PC-3 (cell line): Measurements from ENCODE around the gene DMAC2. TPM values are rescaled to one million over a fixed set of nuclear protein-coding genes. Genes with fewer than 3 reads are reported as not detected.
A peak's percentile ranks its signal among the peaks of the same experiment; 100 is the strongest.
"Not testable (repeated sequence)": the region's sequence is repeated elsewhere in the genome, so short reads cannot be mapped to it uniquely, and the experiment has no call there.

ENCODE experiments used
- ATAC-seq: fragments of 200-7000 bp; cut with Tn5 transposase; 2 replicates; pipeline ENCODE4 v1.9.1; 2020; ENCODE audit warnings: mild to moderate bottlenecking, moderate library complexity
- Bru-seq: library from RNA; stranded (reverse); fragments of 400-500 nt; gene quantifications from one replicate; lab custom pipeline; 2021; lab: Mats Ljungman, UMichigan
- BruChase-seq, 2 experiments: library from RNA; stranded (reverse); fragments of 400-500 nt; gene quantifications; one replicate each; lab custom pipeline; 2021; lab: Mats Ljungman, UMichigan
- BruUV-seq: library from RNA; stranded (reverse); fragments of 400-500 nt; replicated peaks from 2 replicates; lab custom pipeline; 2021; lab: Mats Ljungman, UMichigan
- CTCF ChIA-PET: fragments of 300-600 bp; sonication (Branson Sonifier 250); formaldehyde crosslinking; loops from one replicate; lab custom pipeline; 2022; ENCODE audit warnings: antibody characterized with exemption; lab: Charles Lee
- POLR2A ChIA-PET: fragments of 300-600 bp; sonication (Branson Sonifier 250); formaldehyde crosslinking; loops from one replicate; lab custom pipeline; 2022; ENCODE audit warnings: antibody characterized with exemption; ENCODE audit not compliant: unreplicated experiment; lab: Charles Lee
- DNase-seq: peaks from one replicate; pipeline ENCODE4 v3.0.0-alpha.2; 2015
- H2AFZ ChIP-seq: fragments of 300-600 bp; sonication (generic); 2 replicates; pipeline ENCODE4 v1.6.0; 2016; ENCODE audit warnings: antibody characterized with exemption, low read length
- H3F3A ChIP-seq: fragments of 300-600 bp; sonication (generic); one replicate; pipeline ENCODE4 v1.6.0; 2017; ENCODE audit warnings: antibody characterized with exemption, low read length, control low read depth, mild to moderate bottlenecking; ENCODE audit not compliant: unreplicated experiment
- H3K27ac ChIP-seq: fragments of 300-600 bp; sonication (generic); 2 replicates; pipeline ENCODE4 v1.5.1; 2016; ENCODE audit warnings: mild to moderate bottlenecking, low read length
- H3K27me3 ChIP-seq: fragments of 300-600 bp; sonication (generic); 2 replicates; pipeline ENCODE4 v1.6.1; 2016; ENCODE audit warnings: low read length, mixed read lengths
- H3K36me3 ChIP-seq: fragments of 300-600 bp; sonication (generic); 2 replicates; pipeline ENCODE4 v1.6.1; 2016; ENCODE audit warnings: low read depth, mixed run types, low read length, mixed read lengths
- H3K4me1 ChIP-seq: fragments of 300-600 bp; sonication (generic); 2 replicates; pipeline ENCODE4 v1.5.1; 2016; ENCODE audit warnings: low read length; ENCODE audit not compliant: insufficient read depth
- H3K4me2 ChIP-seq: fragments of 300-600 bp; sonication (generic); 2 replicates; pipeline ENCODE4 v1.6.0; 2016; ENCODE audit warnings: low read length
- H3K4me3 ChIP-seq: fragments of 300-600 bp; sonication (generic); 2 replicates; pipeline ENCODE4 v1.5.1; 2016; ENCODE audit warnings: mild to moderate bottlenecking, low read length, mixed read lengths
- H3K79me2 ChIP-seq: fragments of 300-600 bp; sonication (generic); 2 replicates; pipeline ENCODE4 v1.6.1; 2017; ENCODE audit warnings: low read length, mixed read lengths
- H3K9ac ChIP-seq: fragments of 300-600 bp; sonication (generic); 2 replicates; pipeline ENCODE4 v1.6.0; 2016; ENCODE audit warnings: mild to moderate bottlenecking, low read length
- H3K9me2 ChIP-seq: fragments of 300-600 bp; sonication (generic); replicated peaks from 2 replicates; pipeline ENCODE4 v1.6.1; 2016; ENCODE audit warnings: mixed run types, low read length, mixed read lengths
- H3K9me3 ChIP-seq: fragments of 300-600 bp; sonication (generic); 2 replicates; pipeline ENCODE4 v1.6.1; 2016; ENCODE audit warnings: low read length, mixed read lengths
- H4K20me1 ChIP-seq: fragments of 300-600 bp; sonication (generic); 2 replicates; pipeline ENCODE4 v1.6.1; 2016; ENCODE audit warnings: low read length, mixed read lengths
- CTCF ChIP-seq: fragments of 300-600 bp; sonication (generic); conservative IDR thresholded peaks from 2 replicates; pipeline ENCODE4 v1.5.1; 2017; ENCODE audit warnings: antibody characterized with exemption, low read depth, mild to moderate bottlenecking, low read length
- EZH2 ChIP-seq: fragments of 300-600 bp; sonication (generic); IDR thresholded peaks from one replicate; pipeline ENCODE4 v1.6.1; 2017; ENCODE audit warnings: antibody characterized with exemption, mild to moderate bottlenecking, low read length; ENCODE audit not compliant: unreplicated experiment
- EZH2phosphoT487 ChIP-seq: fragments of 300-600 bp; sonication (generic); IDR thresholded peaks from 2 replicates; pipeline ENCODE4 v1.6.1; 2018; ENCODE audit warnings: mild to moderate bottlenecking, antibody characterized with exemption, low read length, borderline replicate concordance
- intact Hi-C: fragments of 100-400 bp; cut with micrococcal nuclease; formaldehyde crosslinking; loops from 2 replicates; pipeline ENCODE4 v1.9.0; 2023
- long read RNA-seq: library from polyadenylated mRNA; unstranded; transcript quantifications from one replicate; pipeline ENCODE4 v2.0.0, GENCODE V29; 2021; ENCODE audit not compliant: unreplicated experiment
- total RNA-seq: library from RNA; depleted of rRNA; stranded (reverse); fragments of >200 nt; gene quantifications from 2 replicates; pipeline ENCODE4 v1.2.3, GENCODE V29; 2014; rRNA removed

Gene DMAC2
- 36.8 and 44.6 TPM in 2 replicates for total RNA-seq
- Bru-seq, nascent RNA: percentile 71 among the genes with signal in this experiment
- BruChase-seq, experiment 1, labeled RNA remaining after a 6-hour chase: percentile 86 among the genes with signal in this experiment
- percentile 69 among the genes with signal in this experiment for BruChase-seq, experiment 2, labeled RNA remaining after a 2-hour chase
- long read RNA-seq, transcript DMAC2-201 (6 exons, 1,692 nt): major isoform, 22 of 43 reads
- long read RNA-seq, transcript DMAC2-210 (5 exons, 1,622 nt): minor isoform, 5 of 43 reads
- long read RNA-seq, partial matches to known transcripts: 6 of 43 reads
- long read RNA-seq, other reads (novel, unspliced or antisense): 10 of 43 reads

- Histone ChIP-seq H3K79me2 (peaks cover 9% of the 10 kb centered on the region; the same call in 1 of the 2 replicates), H3K4me2 (peak within 1 kb of the TSS; percentile 97), H2AFZ (peak within 1 kb of the TSS; percentile 95), H3K9me3 (no peaks in the 10 kb centered on the region), H3K4me3 (peak within 1 kb of the TSS; percentile 99), H4K20me1 (no peaks in the 10 kb centered on the region), H3K27ac (peak within 1 kb of the TSS; percentile 72), H3K9ac (peak within 1 kb of the TSS; percentile 89), H3K27me3 (no peaks in the 10 kb centered on the region), H3K4me1 (peaks cover 6% of the 10 kb centered on the region; the same call in 1 of the 2 replicates), H3K9me2 (no peaks in the 10 kb centered on the region), H3K36me3 (no peaks in the 10 kb centered on the region), H3F3A (no peaks in the 10 kb centered on the region)
- ChIA-PET CTCF (interaction anchor here (0.9 to 1.0 kb wide), 2 partner anchors 9 to 124 kb away, joined by 3 to 15 read pairs; no protein-coding TSS in a partner anchor), POLR2A (interaction anchor here (0.6 kb wide), 2 partner anchors 119 to 194 kb away, joined by 3 read pairs; no protein-coding TSS in a partner anchor)
- ATAC-seq (peak; percentile 99), DNase-seq (peak; percentile 97)
- BruUV-seq: TSS peak; percentile 85
- TF ChIP-seq EZH2: no peak
- peak; percentile 65 for TF ChIP-seq CTCF
- intact Hi-C loops: no loop called here
Observed at GRCh38 chr19:41439441-41440222, at the start of gene DMAC2. DMAC2 (minus strand) TSS chr19:41439912; CDS start chr19:41439899, 13 bp downstream.

GRCh38 chr19:41486953-41487352 lies 47.2 kb upstream of the DMAC2 start:
- H3K36me3 ChIP-seq, H4K20me1 ChIP-seq, H3F3A ChIP-seq, DNase-seq, BruUV-seq, H3K79me2 ChIP-seq, H3K27ac ChIP-seq, H2AFZ ChIP-seq, H3K4me3 ChIP-seq, POLR2A ChIA-PET, H3K4me1 ChIP-seq, ATAC-seq, H3K9me2 ChIP-seq, H3K9me3 ChIP-seq, H3K9ac ChIP-seq, H3K4me2 ChIP-seq, CTCF ChIA-PET, intact Hi-C loops: not testable (repeated sequence)
- peaks cover 47% of the 10 kb centered on the region for H3K27me3 ChIP-seq

- DNase-seq (no peak), ATAC-seq (no peak)
- H4K20me1 ChIP-seq: no peaks in the 10 kb centered on the region
- peaks cover 51% of the 10 kb centered on the region for H3K27me3 ChIP-seq
- no peak overlapping the region for H3K9ac ChIP-seq
- POLR2A ChIA-PET: no interaction called here
- BruUV-seq: no TSS peak
- H3K4me3 ChIP-seq: no peak overlapping the region
- H3K27ac ChIP-seq: no peak overlapping the region
- H3K79me2 ChIP-seq: no peaks in the 10 kb centered on the region
- H3F3A ChIP-seq: no peaks in the 10 kb centered on the region
- no peaks in the 10 kb centered on the region for H3K9me2 ChIP-seq
- no peak overlapping the region for H3K4me2 ChIP-seq
- intact Hi-C loops: no loop called here
- H2AFZ ChIP-seq: no peak overlapping the region
- CTCF ChIA-PET: no interaction called here
- TF ChIP-seq EZH2phosphoT487 (no peak), EZH2 (no peak), CTCF (no peak)
- no peaks in the 10 kb centered on the region for H3K4me1 ChIP-seq
- no peaks in the 10 kb centered on the region for H3K36me3 ChIP-seq
- H3K9me3 ChIP-seq: no peaks in the 10 kb centered on the region
Observed at GRCh38 chr19:41484822-41485221, 45.1 kb upstream of the DMAC2 start.
